ENCODE results near the gene COX4I1.

GRCh38 chr16:85834741-85835140 lies 35.2 kb downstream of the COX4I1 start:
- TF ChIP-seq CTCF (IDR thresholded peaks at IDR 0.05 in 2 of 3, conservative IDR thresholded peaks at IDR 0.05 in 1 of 3; ENCODE audit: borderline replicate concordance in 1 of 3, insufficient read depth in 1 of 3, low read depth in 2 of 3, low read length in 2 of 3) = no peak
- TF ChIP-seq YY1 (IDR thresholded peaks at IDR 0.05; ENCODE audit: extremely low read depth, insufficient replicate concordance, low read depth, low read length) = no peak
- no peak for TF ChIP-seq EZH2 (IDR thresholded peaks at IDR 0.05)
- no peak for TF ChIP-seq POLR2AphosphoS5 (IDR thresholded peaks at IDR 0.05; ENCODE audit: low read depth, low read length)
- TF ChIP-seq POLR2A (IDR thresholded peaks at IDR 0.05; ENCODE audit: borderline replicate concordance, extremely low read depth, insufficient read depth, insufficient read length) = no peak
- no peak for TF ChIP-seq EGR1 (IDR thresholded peaks at IDR 0.05; ENCODE audit: low read depth)

All from HCT116 (cell line).